Adrenal gland (tissue), 12 donors: ENCODE data around the gene CLTC. TPM values are rescaled to one million over a fixed set of nuclear protein-coding genes. Genes with fewer than 3 reads are reported as not detected.

ENCODE experiments used
- DNase-seq, 7 donors: peaks; one replicate each; pipeline ENCODE4 v3.0.0-alpha.2; 2019 to 2020
- H3K27ac ChIP-seq, 5 donors: fragments of 200-600 bp; sonication (generic) in 4 of 5; 1 replicate in 3 of 5; 2 replicates in 2 of 5; pipeline versions ENCODE4 v1.5.1 to v1.8.0; 2016 to 2020; ENCODE audit warnings: mild to moderate bottlenecking in 1 of 5
- H3K27me3 ChIP-seq: fragments of 200-600 bp; 2 replicates; pipeline ENCODE4 v1.8.0; 2021
- H3K36me3 ChIP-seq, 2 donors: fragments of 200-600 bp; replicated peaks in 1 of 2; 1 replicate in 1 of 2; 2 replicates in 1 of 2; pipeline versions ENCODE4 v1.5.1 to v1.8.0; 2018 to 2022
- H3K4me1 ChIP-seq, 2 donors: fragments of 200-600 bp; replicated peaks in 1 of 2; 1 replicate in 1 of 2; 2 replicates in 1 of 2; pipeline versions ENCODE4 v1.5.1 to v1.8.0; 2018 to 2021
- H3K4me3 ChIP-seq, 4 donors: fragments of 200-600 bp; sonication (generic) in 3 of 4; one replicate each; pipeline ENCODE4 v1.5.1; 2016 to 2018
- H3K9me3 ChIP-seq, 3 donors: fragments of 200-600 bp; sonication (generic) in 1 of 3; replicated peaks in 1 of 3; 1 replicate in 2 of 3; 2 replicates in 1 of 3; pipeline versions ENCODE4 v1.5.1 to v1.8.0; 2016 to 2021
- POLR2A ChIP-seq, 2 donors: fragments of 450-650 bp; IDR thresholded peaks; one replicate each; pipeline ENCODE4 v1.6.1; 2017; ENCODE audit warnings: antibody characterized with exemption in 2 of 2, mild to moderate bottlenecking in 2 of 2, moderate library complexity in 1 of 2
- WGBS, 4 donors: extraction: QIAGEN DNeasy Blood & Tissue Kit in 2 of 4; methylation state at CpG; one replicate each; pipeline versions ENCODE4 v1.1.5 to v1.1.7; 2013 to 2017; 5-methylcytosine and 5-hydroxymethylcytosine counted together
- intact Hi-C, 2 donors: fragments of 100-400 bp; cut with DNase I; formaldehyde crosslinking; loops; one replicate each; pipeline versions ENCODE4 v1.14.1 to v1.15.0; 2022 to 2023
- polyA plus RNA-seq, 3 donors: library from polyadenylated mRNA; stranded (reverse); fragments of 200-250 nt in 2 of 3; fragments of 350-450 nt in 1 of 3; fragmentation: Illumina TruSeq in 1 of 3; extraction: RNeasy Lipid Tissue Mini Kit (QIAGEN cat#74804) in 1 of 3; gene quantifications; one replicate each; pipeline ENCODE4 v1.2.3, GENCODE V29; 2013 to 2014
- total RNA-seq, 9 donors: library from RNA; depleted of rRNA in 4 of 9; stranded (reverse); fragments of >200 nt in 4 of 9; fragments of 120-200 nt in 1 of 9; fragmentation: NEBNext Ultra II Directional in 1 of 9; extraction: Animal tissue kit (Norgen Biotek cat#: 25700) in 1 of 9; gene quantifications; one replicate each; pipeline versions ENCODE4 v1.1.0 to v1.2.4, GENCODE V29; 2013 to 2023
- TF ChIP-seq, protein P1 (sequence below), 6 experiments: fragments of 450-650 bp in 4 of 6; fragments of 200-600 bp in 2 of 6; sonication (generic) in 1 of 6; IDR thresholded peaks; 1 replicate in 5 of 6; 2 replicates in 1 of 6; pipeline versions ENCODE4 v1.5.1 to v1.8.0; 2016 to 2021; ENCODE audit warnings: antibody characterized with exemption in 6 of 6, mild to moderate bottlenecking in 2 of 6, moderate library complexity in 1 of 6
- donor health status: healthy with polysubstance abuse.
- donor health status: Bipolar disorder and iron deficiency.
- donor health status: DM: yes; HTN: yes; CAD: no.
- donor health status: DM: no; HTN: no; CAD: no.
- donor health status: DM: no; HTN: no; CAD: no.
- donor health status: DM: yes; HTN: yes; CAD: no.

Gene CLTC
- total and polyA plus RNA-seq, 12 donors: 40.2 to 393 (median 267) TPM

DNA sequence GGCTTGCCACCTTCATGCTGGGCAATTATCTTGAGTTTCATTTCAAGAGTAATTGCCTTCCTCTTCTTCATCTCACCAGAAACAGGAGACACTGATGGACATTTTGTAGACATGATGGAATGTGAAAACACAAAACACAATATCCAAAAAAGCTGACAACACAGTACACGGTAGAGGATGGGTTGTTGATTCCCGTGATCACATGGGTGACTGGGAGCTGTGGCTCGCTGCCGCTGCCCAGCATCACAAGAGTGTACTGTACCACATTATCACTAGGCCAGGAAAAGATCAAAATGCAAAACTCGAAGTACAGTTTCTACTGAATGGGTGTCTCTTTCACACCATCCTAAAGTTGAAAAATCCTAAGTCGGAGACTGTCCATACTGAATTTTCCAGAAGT is 80.1 kb downstream of the CLTC start:
- Histone ChIP-seq H3K27me3 (no peaks in the 10 kb centered on the region), H3K9me3 (no peaks in the 10 kb centered on the region), H3K27ac (no peak overlapping the region), H3K4me3 (no peak overlapping the region), H3K4me1 (no peaks in the 10 kb centered on the region), H3K36me3 (peaks cover 0 to 34% of the 10 kb centered on the region in 2 donors)
- intact Hi-C loops: no loop called here
- TF ChIP-seq, protein P1, sequence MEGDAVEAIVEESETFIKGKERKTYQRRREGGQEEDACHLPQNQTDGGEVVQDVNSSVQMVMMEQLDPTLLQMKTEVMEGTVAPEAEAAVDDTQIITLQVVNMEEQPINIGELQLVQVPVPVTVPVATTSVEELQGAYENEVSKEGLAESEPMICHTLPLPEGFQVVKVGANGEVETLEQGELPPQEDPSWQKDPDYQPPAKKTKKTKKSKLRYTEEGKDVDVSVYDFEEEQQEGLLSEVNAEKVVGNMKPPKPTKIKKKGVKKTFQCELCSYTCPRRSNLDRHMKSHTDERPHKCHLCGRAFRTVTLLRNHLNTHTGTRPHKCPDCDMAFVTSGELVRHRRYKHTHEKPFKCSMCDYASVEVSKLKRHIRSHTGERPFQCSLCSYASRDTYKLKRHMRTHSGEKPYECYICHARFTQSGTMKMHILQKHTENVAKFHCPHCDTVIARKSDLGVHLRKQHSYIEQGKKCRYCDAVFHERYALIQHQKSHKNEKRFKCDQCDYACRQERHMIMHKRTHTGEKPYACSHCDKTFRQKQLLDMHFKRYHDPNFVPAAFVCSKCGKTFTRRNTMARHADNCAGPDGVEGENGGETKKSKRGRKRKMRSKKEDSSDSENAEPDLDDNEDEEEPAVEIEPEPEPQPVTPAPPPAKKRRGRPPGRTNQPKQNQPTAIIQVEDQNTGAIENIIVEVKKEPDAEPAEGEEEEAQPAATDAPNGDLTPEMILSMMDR (IDR thresholded peaks at IDR 0.05): no peak
- no peak for TF ChIP-seq POLR2A (IDR thresholded peaks at IDR 0.05)
- DNase-seq: no peak
- 92 to 99% (median 94%) methylated on average over 6 of the region's 6 CpGs for WGBS, 4 donors

DNA sequence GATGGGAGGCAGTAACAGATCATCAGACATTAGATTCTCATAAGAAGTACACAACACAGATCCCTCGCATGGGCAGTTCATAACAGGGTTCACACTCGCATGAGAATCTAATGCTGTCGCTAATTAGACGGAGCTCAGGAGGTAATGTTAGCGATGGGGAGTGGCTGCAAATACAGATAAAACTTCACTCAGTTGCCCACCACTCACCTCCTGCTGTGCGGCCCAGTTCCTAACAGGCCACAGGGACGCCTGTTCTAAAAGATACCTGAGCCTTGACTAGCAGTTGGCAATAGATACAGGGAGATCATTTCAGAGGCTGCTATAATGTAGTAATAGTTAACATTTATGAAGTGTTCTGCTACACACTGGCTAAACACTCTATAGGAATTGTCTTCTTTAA is 82.6 kb downstream of the CLTC start:
- H3K4me1 ChIP-seq: peaks cover 5 to 20% of the 10 kb centered on the region in 2 donors
- H3K36me3 ChIP-seq: peaks cover 0 to 20% of the 10 kb centered on the region in 2 donors
- 96 to 97% (median 97%) methylated on average over 7 of the region's 7 CpGs for WGBS, 4 donors
- TF ChIP-seq, protein P1 (IDR thresholded peaks at IDR 0.05): no peak
- TF ChIP-seq POLR2A (IDR thresholded peaks at IDR 0.05): no peak
- intact Hi-C loops: no loop called here
- no peak for DNase-seq
- H3K4me3 ChIP-seq: no peak overlapping the region
- no peak overlapping the region for H3K27ac ChIP-seq
- no peaks in the 10 kb centered on the region for H3K9me3 ChIP-seq
- H3K27me3 ChIP-seq: no peaks in the 10 kb centered on the region

- Histone ChIP-seq H3K9me3 (no peaks in the 10 kb centered on the region), H3K27ac (peak within 1 kb of the TSS; percentile 89 to 100 (median 92)), H3K27me3 (no peaks in the 10 kb centered on the region), H3K4me1 (peaks cover 16 to 55% of the 10 kb centered on the region in 2 donors), H3K36me3 (no peaks in the 10 kb centered on the region), H3K4me3 (peak within 1 kb of the TSS; percentile 46 to 90 (median 76))
- peak; percentile 97 to 99 (median 99) for DNase-seq
- TF ChIP-seq POLR2A (IDR thresholded peaks at IDR 0.05): peak; percentile 84 to 95
- TF ChIP-seq, protein P1 (IDR thresholded peaks at IDR 0.05): peak in 1 of 6 experiments; percentile 11
- intact Hi-C loops: no loop called here
- WGBS, 4 donors: 0% methylated on average over 24 to 45 of the region's 45 CpGs
Measured at GRCh38 chr17:59707149-59707970, 87.7 kb downstream of the CLTC start, which contains the start of the genes PTRH2 and VMP1. TSS of gene PTRH2 (minus strand) at chr17:59707430. CDS start at chr17:59697978, 9,452 bp downstream. TSS of gene VMP1 (plus strand) at chr17:59707654. CDS start at chr17:59731447, 23,793 bp downstream.

- WGBS, 4 donors: 0 to 2% (median 1%) methylated on average over 15 of the region's 15 CpGs
- TF ChIP-seq, protein P1 (IDR thresholded peaks at IDR 0.05): no peak
- TF ChIP-seq POLR2A (IDR thresholded peaks at IDR 0.05): no peak
- Histone ChIP-seq H3K27ac (peak overlapping the region; percentile 89 to 100 (median 92)), H3K4me3 (peak overlapping the region; percentile 20 to 79 (median 60)), H3K27me3 (no peaks in the 10 kb centered on the region), H3K4me1 (peaks cover 16 to 59% of the 10 kb centered on the region in 2 donors), H3K9me3 (no peaks in the 10 kb centered on the region), H3K36me3 (no peaks in the 10 kb centered on the region)
- intact Hi-C loops: no loop called here
- DNase-seq: no peak
Measured at GRCh38 chr17:59707971-59708430, 88.3 kb downstream of the CLTC start.
